ENCODE measurements around the gene HERPUD1. TPM values are rescaled to one million over a fixed set of nuclear protein-coding genes. Genes with fewer than 3 reads are reported as not detected.
A peak's percentile ranks its signal among the peaks of the same experiment; 100 is the strongest.

HERPUD1 gene
- total RNA-seq, 5 donors from 2014 or later (not counting 1 experiment from before 2014, with no cell fraction given): 149 to 185 (median 167) TPM

GRCh38 chr16:56921571-56921970 is 10.4 kb upstream of the HERPUD1 start:
- Mint-ChIP-seq H3K27ac (no peak overlapping the region), H3K4me1 (peaks cover 12 to 28% (median 18%) of the 10 kb centered on the region in 3 donors), H3K9me3 (no peaks in the 10 kb centered on the region), H3K4me3 (no peak overlapping the region), H3K27me3 (no peaks in the 10 kb centered on the region), H3K36me3 (no peaks in the 10 kb centered on the region)
- no peaks in the 10 kb centered on the region for H3K9me3 ChIP-seq
- ChIA-PET CTCF (interaction anchor here (0.6 kb wide), 3 partner anchors 18 to 1272 kb away, joined by 4 to 5 read pairs (median 5); no protein-coding TSS in a partner anchor), POLR2A (interaction anchor here (0.6 kb wide), 3 partner anchors 10 to 101 kb away, joined by 3 to 10 read pairs (median 5); no protein-coding TSS in a partner anchor)
- no peaks in the 10 kb centered on the region for H3K27me3 ChIP-seq (replicated peaks in 1 of 2; ENCODE audit: control insufficient read depth in 2 of 2, extremely low read depth in 1 of 2, insufficient read depth in 2 of 2, low read length in 1 of 2)
- WGBS (ENCODE audit: insufficient coverage): 100% methylated on average over 3 of the region's 4 CpGs
- no peak for ATAC-seq (replicated peaks in 1 of 4)
- peaks cover 2 to 17% of the 10 kb centered on the region in 2 experiments for H3K4me1 ChIP-seq (ENCODE audit: control insufficient read depth in 1 of 2, extremely low read depth in 1 of 2, insufficient read depth in 2 of 2, low read length in 2 of 2)
- no peak overlapping the region for H3K4me3 ChIP-seq (ENCODE audit: control insufficient read depth in 1 of 2, extremely low read depth in 1 of 2, low read length in 1 of 2)
- no peak for DNase-seq
- H3K27ac ChIP-seq (ENCODE audit: low read length): no peak overlapping the region
- no peaks in the 10 kb centered on the region for H3K36me3 ChIP-seq (ENCODE audit: control insufficient read depth in 2 of 2, extremely low read depth in 1 of 2, insufficient read depth in 1 of 2, low read length in 1 of 2)

- Mint-ChIP-seq H3K36me3 (no peaks in the 10 kb centered on the region), H3K27me3 (no peaks in the 10 kb centered on the region), H3K27ac (no peak overlapping the region), H3K4me3 (no peak overlapping the region), H3K4me1 (peaks cover 0 to 14% (median 5%) of the 10 kb centered on the region in 3 donors), H3K9me3 (no peaks in the 10 kb centered on the region)
- H3K4me3 ChIP-seq (ENCODE audit: control insufficient read depth in 1 of 2, extremely low read depth in 1 of 2, low read length in 1 of 2): no peak overlapping the region
- CTCF ChIA-PET: no interaction called here
- WGBS (ENCODE audit: insufficient coverage): 94% methylated on average over 3 of the region's 9 CpGs
- no peaks in the 10 kb centered on the region for H3K27me3 ChIP-seq (replicated peaks in 1 of 2; ENCODE audit: control insufficient read depth in 2 of 2, extremely low read depth in 1 of 2, insufficient read depth in 2 of 2, low read length in 1 of 2)
- DNase-seq (no peak), ATAC-seq (replicated peaks in 1 of 4) (no peak)
- POLR2A ChIA-PET: interaction anchor here in 1 of 2 donors (0.6 kb wide), 1 partner anchor 306 kb away, joined by 3 read pairs; no protein-coding TSS in a partner anchor
- H3K27ac ChIP-seq (ENCODE audit: low read length): no peak overlapping the region
- peaks cover 0 to 5% of the 10 kb centered on the region in 2 experiments for H3K4me1 ChIP-seq (ENCODE audit: control insufficient read depth in 1 of 2, extremely low read depth in 1 of 2, insufficient read depth in 2 of 2, low read length in 2 of 2)
- H3K9me3 ChIP-seq: no peaks in the 10 kb centered on the region
- H3K36me3 ChIP-seq (ENCODE audit: control insufficient read depth in 2 of 2, extremely low read depth in 1 of 2, insufficient read depth in 1 of 2, low read length in 1 of 2): no peaks in the 10 kb centered on the region
These were observed 8.4 kb upstream of the HERPUD1 start for GRCh38 chr16:56923481-56924091.

- ChIA-PET CTCF (no interaction called here), POLR2A (interaction anchor here in 1 of 2 donors (0.7 kb wide), 1 partner anchor 9 kb away, joined by 5 read pairs; no protein-coding TSS in a partner anchor)
- no peak for DNase-seq
- WGBS (ENCODE audit: insufficient coverage): no CpG with 5 or more reads among the region's 2 CpGs
- Histone ChIP-seq H3K9me3 (no peaks in the 10 kb centered on the region), H3K36me3 (ENCODE audit: control insufficient read depth in 2 of 2, extremely low read depth in 1 of 2, insufficient read depth in 1 of 2, low read length in 1 of 2) (no peaks in the 10 kb centered on the region), H3K27ac (ENCODE audit: low read length) (no peak overlapping the region), H3K4me1 (ENCODE audit: control insufficient read depth in 1 of 2, extremely low read depth in 1 of 2, insufficient read depth in 2 of 2, low read length in 2 of 2) (peaks cover 0 to 17% of the 10 kb centered on the region in 2 experiments), H3K4me3 (ENCODE audit: control insufficient read depth in 1 of 2, extremely low read depth in 1 of 2, low read length in 1 of 2) (no peak overlapping the region), H3K27me3 (replicated peaks in 1 of 2; ENCODE audit: control insufficient read depth in 2 of 2, extremely low read depth in 1 of 2, insufficient read depth in 2 of 2, low read length in 1 of 2) (no peaks in the 10 kb centered on the region)
- Mint-ChIP-seq H3K27ac (no peak overlapping the region), H3K36me3 (no peaks in the 10 kb centered on the region), H3K4me1 (peaks cover 0 to 19% (median 12%) of the 10 kb centered on the region in 3 donors), H3K9me3 (no peaks in the 10 kb centered on the region), H3K4me3 (no peak overlapping the region), H3K27me3 (no peaks in the 10 kb centered on the region)
- ATAC-seq (replicated peaks in 1 of 4): no peak
These were observed 4.5 kb upstream of the HERPUD1 start for GRCh38 chr16:56927471-56927870.

- Mint-ChIP-seq H3K4me3 (no peak overlapping the region), H3K27ac (no peak overlapping the region), H3K9me3 (no peaks in the 10 kb centered on the region), H3K27me3 (no peaks in the 10 kb centered on the region), H3K4me1 (peaks cover 17 to 27% (median 21%) of the 10 kb centered on the region in 3 donors), H3K36me3 (peaks cover 13% of the 10 kb centered on the region)
- H3K4me1 ChIP-seq (ENCODE audit: control insufficient read depth in 1 of 2, extremely low read depth in 1 of 2, insufficient read depth in 2 of 2, low read length in 2 of 2): peaks cover 12 to 22% of the 10 kb centered on the region in 2 experiments
- CTCF ChIA-PET: interaction anchor here in 1 of 2 donors (0.6 kb wide), 1 partner anchor 93 kb away, joined by 3 read pairs; no protein-coding TSS in a partner anchor
- POLR2A ChIA-PET: no interaction called here
- no peak for ATAC-seq (replicated peaks in 1 of 4)
- no peaks in the 10 kb centered on the region for H3K36me3 ChIP-seq (ENCODE audit: control insufficient read depth in 2 of 2, extremely low read depth in 1 of 2, insufficient read depth in 1 of 2, low read length in 1 of 2)
- no peak overlapping the region for H3K27ac ChIP-seq (ENCODE audit: low read length)
- H3K27me3 ChIP-seq (replicated peaks in 1 of 2; ENCODE audit: control insufficient read depth in 2 of 2, extremely low read depth in 1 of 2, insufficient read depth in 2 of 2, low read length in 1 of 2): no peaks in the 10 kb centered on the region
- no peak overlapping the region for H3K4me3 ChIP-seq (ENCODE audit: control insufficient read depth in 1 of 2, extremely low read depth in 1 of 2, low read length in 1 of 2)
- WGBS (ENCODE audit: insufficient coverage): 100% methylated on average over 3 of the region's 4 CpGs
- H3K9me3 ChIP-seq: no peaks in the 10 kb centered on the region
- DNase-seq: no peak
These were observed 2.3 kb upstream of the HERPUD1 start for GRCh38 chr16:56929639-56930038.

GRCh38 chr16:56930486-56931270 is 1.3 kb upstream of the HERPUD1 start:
- ChIA-PET POLR2A (interaction anchor here in 1 of 2 donors (0.7 kb wide), 2 partner anchors 77 to 432 kb away, joined by 9 to 13 read pairs; no protein-coding TSS in a partner anchor), CTCF (interaction anchor here (0.7 kb wide), 3 partner anchors 68 to 1026 kb away, joined by 3 read pairs; no protein-coding TSS in a partner anchor)
- peaks cover 22% of the 10 kb centered on the region for H3K36me3 Mint-ChIP-seq
- peaks cover 12 to 27% of the 10 kb centered on the region in 2 experiments for H3K4me1 ChIP-seq (ENCODE audit: control insufficient read depth in 1 of 2, extremely low read depth in 1 of 2, insufficient read depth in 2 of 2, low read length in 2 of 2)
- peak overlapping the region; percentile 92 to 97 for H3K27ac Mint-ChIP-seq
- WGBS (ENCODE audit: insufficient coverage): 94% methylated on average over 9 of the region's 15 CpGs
- no peaks in the 10 kb centered on the region for H3K27me3 Mint-ChIP-seq
- no peaks in the 10 kb centered on the region for H3K9me3 ChIP-seq
- peaks cover 0 to 6% of the 10 kb centered on the region in 2 donors for H3K36me3 ChIP-seq (ENCODE audit: control insufficient read depth in 2 of 2, extremely low read depth in 1 of 2, insufficient read depth in 1 of 2, low read length in 1 of 2)
- H3K27ac ChIP-seq (ENCODE audit: low read length): peak overlapping the region; percentile 92
- peaks cover 24 to 33% (median 32%) of the 10 kb centered on the region in 3 donors for H3K4me1 Mint-ChIP-seq
- H3K27me3 ChIP-seq (replicated peaks in 1 of 2; ENCODE audit: control insufficient read depth in 2 of 2, extremely low read depth in 1 of 2, insufficient read depth in 2 of 2, low read length in 1 of 2): no peaks in the 10 kb centered on the region
- ATAC-seq (replicated peaks in 1 of 4) (no peak), DNase-seq (no peak)
- no peak overlapping the region for H3K4me3 ChIP-seq (ENCODE audit: control insufficient read depth in 1 of 2, extremely low read depth in 1 of 2, low read length in 1 of 2)
- no peaks in the 10 kb centered on the region for H3K9me3 Mint-ChIP-seq
- peak overlapping the region; percentile 96 to 98 (median 98) for H3K4me3 Mint-ChIP-seq

GRCh38 chr16:56931271-56931891 is 561 bp upstream of the HERPUD1 start:
- H3K36me3 Mint-ChIP-seq: peaks cover 27% of the 10 kb centered on the region
- no peaks in the 10 kb centered on the region for H3K9me3 Mint-ChIP-seq
- ChIA-PET CTCF (interaction anchor here (0.7 kb wide), 2 partner anchors 74 to 1025 kb away, joined by 3 read pairs; no protein-coding TSS in a partner anchor), POLR2A (interaction anchor here (0.5 to 1.4 kb wide), 11 partner anchors 9 to 433 kb away, joined by 3 to 13 read pairs (median 5); no protein-coding TSS in a partner anchor)
- ATAC-seq (replicated peaks in 1 of 4) (peak in 3 of 4 experiments; percentile 8 to 14 (median 8)), DNase-seq (no peak)
- no peaks in the 10 kb centered on the region for H3K27me3 ChIP-seq (replicated peaks in 1 of 2; ENCODE audit: control insufficient read depth in 2 of 2, extremely low read depth in 1 of 2, insufficient read depth in 2 of 2, low read length in 1 of 2)
- peaks cover 0 to 9% of the 10 kb centered on the region in 2 donors for H3K36me3 ChIP-seq (ENCODE audit: control insufficient read depth in 2 of 2, extremely low read depth in 1 of 2, insufficient read depth in 1 of 2, low read length in 1 of 2)
- peaks cover 12 to 27% of the 10 kb centered on the region in 2 experiments for H3K4me1 ChIP-seq (ENCODE audit: control insufficient read depth in 1 of 2, extremely low read depth in 1 of 2, insufficient read depth in 2 of 2, low read length in 2 of 2)
- WGBS (ENCODE audit: insufficient coverage): 24% methylated on average over 21 of the region's 25 CpGs
- peak overlapping the region; percentile 92 to 97 for H3K27ac Mint-ChIP-seq
- no peaks in the 10 kb centered on the region for H3K27me3 Mint-ChIP-seq
- H3K9me3 ChIP-seq: no peaks in the 10 kb centered on the region
- peak overlapping the region; percentile 92 for H3K27ac ChIP-seq (ENCODE audit: low read length)
- peaks cover 30 to 39% (median 38%) of the 10 kb centered on the region in 3 donors for H3K4me1 Mint-ChIP-seq
- H3K4me3 Mint-ChIP-seq: peak overlapping the region; percentile 96 to 98 (median 98)
- H3K4me3 ChIP-seq (ENCODE audit: control insufficient read depth in 1 of 2, extremely low read depth in 1 of 2, low read length in 1 of 2): peak overlapping the region; percentile 46 to 86
